HL-60/S4 treated with phorbol 12-myristate 13-acetate at 8.2 ng/mL for 4 days and 3 days (cell line): ENCODE data around the gene FLAD1.

Experiments
- in situ Hi-C: fragments of 300-500 bp; cut with MboI; formaldehyde crosslinking; loops from 2 replicates; pipeline ENCODE4 v1.15.0; 2022; ENCODE audit warnings: low sequenced_read_pairs

The FLAD1 gene

DNA sequence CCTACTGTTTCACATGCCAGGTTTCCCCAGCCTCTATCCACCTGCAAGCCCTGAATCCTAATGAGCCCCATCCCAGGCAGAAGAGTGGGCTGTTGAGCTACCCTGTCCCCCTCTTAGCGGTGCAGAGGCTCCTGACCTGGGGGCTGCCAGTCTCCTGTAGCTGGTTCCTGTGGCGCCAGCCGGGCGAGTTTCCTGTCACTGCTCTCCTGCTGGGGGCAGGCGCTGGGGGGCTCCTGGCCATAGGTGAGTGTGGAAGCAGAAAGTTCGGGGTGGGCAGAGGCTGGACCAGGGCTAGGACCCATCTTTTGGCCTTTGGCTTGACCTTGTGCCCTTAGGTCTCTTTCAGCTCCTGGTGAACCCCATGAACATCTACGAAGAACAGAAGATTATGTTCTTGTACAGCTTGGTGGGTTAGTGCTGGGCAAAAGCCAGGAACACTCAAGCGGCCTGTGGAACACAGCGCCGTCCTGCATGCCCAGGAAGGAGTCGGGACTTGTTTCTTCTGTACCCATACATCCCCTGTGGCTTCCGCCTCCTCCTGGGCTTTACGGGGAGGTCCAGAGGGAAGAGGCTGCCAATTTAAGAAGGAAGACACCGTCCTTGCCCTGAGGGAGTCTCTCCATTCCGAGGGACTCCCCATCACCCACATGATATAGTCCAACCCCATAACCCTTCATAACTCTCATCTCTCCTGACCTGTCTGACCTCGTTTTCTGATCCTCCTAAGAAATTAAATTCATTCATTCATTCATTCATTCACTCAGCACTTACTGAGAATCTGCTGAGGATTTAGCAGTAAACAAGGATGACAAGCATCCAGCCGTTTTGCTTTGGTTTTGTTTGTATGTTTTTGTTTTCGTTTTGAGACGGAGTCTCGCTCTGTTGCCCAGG, 51.4 kb downstream of the FLAD1 start:
- in situ Hi-C loops, result no loop called here

- in situ Hi-C loops, result no loop called here
Measured at GRCh38 chr1:155035936-155036335, 52.8 kb downstream of the FLAD1 start.

DNA sequence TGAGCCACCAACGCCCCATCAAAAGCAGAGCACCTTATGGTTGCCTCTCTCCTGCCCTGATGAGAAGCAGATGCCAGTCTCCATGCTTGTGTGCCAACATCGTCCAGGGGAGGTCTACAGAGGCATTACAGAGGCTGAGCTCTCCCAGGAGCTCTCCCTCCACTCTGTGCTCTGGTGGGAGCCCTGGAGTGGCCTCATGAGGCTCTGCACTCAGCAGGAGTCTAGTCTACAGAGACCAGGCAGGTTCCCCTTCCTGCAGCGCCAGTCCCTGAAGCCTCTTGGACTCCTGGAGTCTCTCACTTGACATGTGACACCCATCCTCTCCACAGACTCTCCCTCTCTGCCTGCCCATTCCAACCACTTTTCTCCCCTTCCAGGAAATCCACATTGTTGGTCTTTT, 53.9 kb downstream of the FLAD1 start:
- in situ Hi-C loops, result no loop called here

GRCh38 chr1:155037851-155038441, 54.8 kb downstream of the FLAD1 start:
- in situ Hi-C loops, result no loop called here

DNA sequence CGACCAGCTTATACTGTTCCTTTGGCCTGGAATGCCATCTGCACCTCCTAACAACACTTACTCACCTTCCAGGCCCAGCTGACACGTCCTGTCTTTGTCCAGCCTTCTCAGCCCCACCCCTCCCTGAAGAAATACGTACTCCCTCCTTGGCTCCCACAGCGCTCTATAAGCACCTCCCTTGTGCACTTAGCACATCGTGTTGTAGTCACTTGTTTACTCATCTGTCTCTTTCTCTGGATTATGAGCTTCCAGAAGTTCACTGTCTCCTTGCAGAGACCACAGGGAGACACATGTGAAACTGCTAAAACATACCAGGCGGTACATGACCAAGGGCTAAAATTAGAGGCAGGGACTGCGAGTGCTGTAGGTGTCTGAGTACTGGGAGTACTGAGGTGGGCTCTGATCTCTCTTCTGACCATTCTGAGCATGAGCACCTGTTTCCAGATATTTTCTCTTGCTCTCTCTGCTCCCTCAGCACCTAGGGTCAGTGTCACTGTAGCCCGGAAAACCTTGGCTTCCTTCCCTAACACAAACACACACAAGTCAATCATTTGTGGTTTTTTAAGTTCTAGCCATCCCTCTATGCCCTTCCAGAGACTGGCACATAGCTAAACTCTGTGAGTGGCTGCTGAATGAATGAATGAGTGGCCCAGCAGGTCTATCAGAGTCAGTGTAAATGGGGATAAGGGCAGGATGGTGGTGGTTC, 55.6 kb downstream of the FLAD1 start:
- in situ Hi-C loops, result no loop called here

DNA sequence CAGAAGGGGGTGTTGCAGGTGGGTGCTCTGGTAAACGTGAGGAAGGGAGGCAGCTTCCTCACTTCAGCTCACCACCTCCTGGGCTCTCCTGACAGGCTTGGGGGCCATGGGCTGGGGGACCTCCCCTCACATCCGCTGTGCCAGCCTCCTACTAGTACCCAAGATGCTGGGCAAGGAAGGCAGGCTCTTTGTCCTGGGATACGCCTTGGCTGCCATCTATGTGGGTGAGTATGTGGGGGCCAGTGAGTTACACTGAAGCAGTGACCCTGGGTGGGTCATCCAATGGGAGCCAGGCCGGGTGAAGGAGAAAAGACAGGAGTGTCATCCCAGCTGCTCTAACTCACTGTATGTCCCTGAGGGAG, 56.1 kb downstream of the FLAD1 start:
- in situ Hi-C loops, result no loop called here

GRCh38 chr1:155040358-155041093, 57.4 kb downstream of the FLAD1 start:
- in situ Hi-C loops, result no loop called here
